Heart left ventricle (tissue), 16 donors: ENCODE data around the gene SETD1A. TPM values are rescaled to one million over a fixed set of nuclear protein-coding genes. Genes with fewer than 3 reads are reported as not detected.

Source experiments
- ATAC-seq, 4 donors: fragments of 200-7000 bp; cut with Tn5 transposase; one replicate each; pipeline ENCODE4 v1.9.1; 2020 to 2022; ENCODE audit warnings: moderate library complexity in 4 of 4, mild to moderate bottlenecking in 3 of 4, moderate number of reproducible peaks in 1 of 4
- DNase-seq, 5 donors: peaks; one replicate each; pipeline ENCODE4 v3.0.0-alpha.2; 2020
- H3K27ac ChIP-seq, 12 donors: fragments of 200-600 bp; sonication (generic) in 4 of 12; one replicate each; pipeline versions ENCODE4 v1.5.0 to v1.8.0; 2016 to 2022; ENCODE audit warnings: mild to moderate bottlenecking in 2 of 12
- H3K27me3 ChIP-seq, 9 donors: fragments of 200-600 bp; sonication (generic) in 2 of 9; one replicate each; pipeline versions ENCODE4 v1.5.1 to v1.8.0; 2016 to 2022; ENCODE audit warnings: mild to moderate bottlenecking in 3 of 9
- H3K36me3 ChIP-seq, 9 donors: fragments of 200-600 bp; sonication (generic) in 2 of 9; one replicate each; pipeline versions ENCODE4 v1.5.0 to v1.8.0; 2018 to 2022; ENCODE audit warnings: mild to moderate bottlenecking in 2 of 9
- H3K4me1 ChIP-seq, 12 donors: fragments of 200-600 bp; sonication (generic) in 4 of 12; one replicate each; pipeline versions ENCODE4 v1.5.0 to v1.8.0; 2016 to 2022; ENCODE audit warnings: mild to moderate bottlenecking in 3 of 12
- H3K4me3 ChIP-seq, 12 donors: fragments of 200-600 bp; sonication (generic) in 4 of 12; one replicate each; pipeline versions ENCODE4 v1.5.0 to v1.8.0; 2017 to 2022; ENCODE audit warnings: mild to moderate bottlenecking in 9 of 12, moderate library complexity in 4 of 12
- H3K9me3 ChIP-seq, 12 donors: fragments of 200-600 bp; sonication (generic) in 4 of 12; one replicate each; pipeline versions ENCODE4 v1.5.0 to v1.8.0; 2016 to 2022; ENCODE audit warnings: mild to moderate bottlenecking in 1 of 12
- CTCF ChIP-seq, 12 donors: fragments of 200-600 bp; sonication (generic) in 4 of 12; IDR thresholded peaks; one replicate each; pipeline versions ENCODE4 v1.5.0 to v1.8.0; 2018 to 2022; ENCODE audit warnings: antibody characterized with exemption in 12 of 12, mild to moderate bottlenecking in 5 of 12
- POLR2A ChIP-seq, 2 donors: fragments of 450-650 bp; IDR thresholded peaks; one replicate each; pipeline ENCODE4 v1.6.1; 2017; ENCODE audit warnings: antibody characterized with exemption in 2 of 2, mild to moderate bottlenecking in 2 of 2, moderate library complexity in 2 of 2
- WGBS, 4 donors: extraction: QIAGEN DNeasy Blood & Tissue Kit in 2 of 4; methylation state at CpG; one replicate each; pipeline versions ENCODE4 v1.1.5 to v1.1.7; 2013 to 2018; 5-methylcytosine and 5-hydroxymethylcytosine counted together
- intact Hi-C, 10 donors: fragments of 100-400 bp; cut with DNase I; formaldehyde crosslinking; loops; one replicate each; pipeline versions ENCODE4 v1.11.1 to v1.14.2; 2022
- polyA plus RNA-seq, 2 donors: library from polyadenylated mRNA; stranded (reverse); fragments of 200-250 nt; gene quantifications; one replicate each; pipeline ENCODE4 v1.2.3, GENCODE V29; 2013
- total RNA-seq, 9 donors: library from RNA; depleted of rRNA in 2 of 9; stranded (reverse); fragments of >200 nt in 2 of 9; fragmentation: NEBNext Ultra II Directional in 3 of 9; extraction: Animal tissue kit (Norgen Biotek cat#: 25700) in 3 of 9; gene quantifications; one replicate each; pipeline versions ENCODE4 v1.1.0 to v1.2.4, GENCODE V29; 2016 to 2023
- donor health status: ischemic (EF 13 %, LVEDD 7.1; RV severe dilation, severe dysfunction).
- donor health status: healthy with polysubstance abuse.
- donor health status: DM: no; HTN: yes; CAD: no.
- donor health status: DM: no; HTN: no; CAD: no.
- donor health status: ischemic (EF 25% LVEDD 6.9; RV normal size, moderate dysfunction).
- donor health status: ischemic (EF 25% LVEDD 5.7; RV mildly dilated, moderate dysfunction).
- donor health status: healthy.
- donor health status: DM: yes; HTN: yes; CAD: no.
- donor health status: ischemic (EF 35%, LVEDD 5.7; RV mildly dilated, moderate dysfunction).
- donor health status: nonischemic (EF 11% LVEDD 7.7; RV severe dilation, severe dysfunction).
- donor health status: DM: yes; HTN: yes; CAD: no.
- donor health status: PGD.
- donor health status: ischemic (EF 29% LVEDD 5.4; RV normal size, mild dysfunction).
- donor health status: nonischemic (EF 23%, LVEDD 6.1; RV moderate dilation, normal function).

Gene SETD1A
- total and polyA plus RNA-seq, 11 donors: 4.6 to 12.1 (median 9.0) TPM

- no peaks in the 10 kb centered on the region for H3K36me3 ChIP-seq
- no peak overlapping the region for H3K4me3 ChIP-seq
- intact Hi-C loops: no loop called here
- 92 to 97% (median 93%) methylated on average over 3 of the region's 3 CpGs for WGBS, 4 donors
- TF ChIP-seq POLR2A (IDR thresholded peaks at IDR 0.05): no peak
- TF ChIP-seq CTCF (IDR thresholded peaks at IDR 0.05): no peak
- ATAC-seq (no peak), DNase-seq (no peak)
- H3K27me3 ChIP-seq: no peaks in the 10 kb centered on the region
- no peaks in the 10 kb centered on the region for H3K9me3 ChIP-seq
- peaks cover 0 to 24% (median 0%) of the 10 kb centered on the region in 12 donors for H3K4me1 ChIP-seq
- no peak overlapping the region for H3K27ac ChIP-seq
Observed at GRCh38 chr16:31020536-31020935, 63.0 kb downstream of the SETD1A start.

GRCh38 chr16:31022544-31023251, 65.1 kb downstream of the SETD1A start:
- 66 to 69% (median 67%) methylated on average over 12 of the region's 12 CpGs for WGBS, 4 donors
- intact Hi-C loops: no loop called here
- DNase-seq: no peak

GRCh38 chr16:31023252-31023602, 65.7 kb downstream of the SETD1A start:
- 85 to 91% (median 90%) methylated on average over 4 of the region's 4 CpGs for WGBS, 4 donors
- Histone ChIP-seq H3K9me3 (no peaks in the 10 kb centered on the region), H3K27ac (peak overlapping the region in 4 of 12 donors; percentile 42 to 55 (median 52)), H3K36me3 (no peaks in the 10 kb centered on the region), H3K27me3 (no peaks in the 10 kb centered on the region), H3K4me1 (peaks cover 0 to 36% (median 0%) of the 10 kb centered on the region in 12 donors), H3K4me3 (no peak overlapping the region)
- TF ChIP-seq CTCF (IDR thresholded peaks at IDR 0.05) (no peak), POLR2A (IDR thresholded peaks at IDR 0.05) (no peak)
- ATAC-seq (no peak), DNase-seq (no peak)
- intact Hi-C loops: no loop called here

More at GRCh38 chr16:31022544-31023251, 65.1 kb downstream of the SETD1A start:
- peak in 1 of 4 donors; percentile 57 for ATAC-seq
- Histone ChIP-seq H3K4me1 (peaks cover 0 to 36% (median 0%) of the 10 kb centered on the region in 12 donors), H3K27ac (peak overlapping the region in 4 of 12 donors; percentile 42 to 55 (median 52)), H3K9me3 (no peaks in the 10 kb centered on the region), H3K27me3 (no peaks in the 10 kb centered on the region), H3K36me3 (no peaks in the 10 kb centered on the region), H3K4me3 (no peak overlapping the region)
- TF ChIP-seq POLR2A (IDR thresholded peaks at IDR 0.05) (no peak), CTCF (IDR thresholded peaks at IDR 0.05) (no peak)

GRCh38 chr16:31023627-31024226, 66.2 kb downstream of the SETD1A start:
- ATAC-seq: no peak

More at GRCh38 chr16:31023627-31024226, 66.2 kb downstream of the SETD1A start:
- no peaks in the 10 kb centered on the region for H3K36me3 ChIP-seq
- no peak for DNase-seq
- H3K9me3 ChIP-seq: no peaks in the 10 kb centered on the region
- TF ChIP-seq CTCF (IDR thresholded peaks at IDR 0.05) (no peak), POLR2A (IDR thresholded peaks at IDR 0.05) (no peak)
- H3K27ac ChIP-seq: peak overlapping the region in 2 of 12 donors; percentile 53 to 55
- H3K27me3 ChIP-seq: no peaks in the 10 kb centered on the region
- intact Hi-C loops: no loop called here
- H3K4me3 ChIP-seq: no peak overlapping the region
- WGBS, 4 donors: 69 to 74% (median 71%) methylated on average over 6 of the region's 6 CpGs
- peaks cover 0 to 36% (median 0%) of the 10 kb centered on the region in 12 donors for H3K4me1 ChIP-seq
